RWPE1 (cell line): Measurements from ENCODE around the gene PPP2R2B.
"Not testable (repeated sequence)": the region's sequence is repeated elsewhere in the genome, so short reads cannot be mapped to it uniquely, and the experiment has no call there.

ENCODE experiments used
- CTCF ChIA-PET: fragments of 350-600 bp; sonication (Branson Sonifier 250); formaldehyde crosslinking; extraction: SDS; loops from one replicate; lab custom pipeline; 2021; lab: Yijun Ruan, JAX
- POLR2A ChIA-PET: fragments of 400-600 bp; formaldehyde crosslinking; extraction: SDS; loops from one replicate; lab custom pipeline; 2020; ENCODE audit warnings: antibody characterized with exemption; ENCODE audit not compliant: low non-redundant PET; lab: Yijun Ruan, JAX
- DNase-seq: peaks from one replicate; pipeline ENCODE4 v3.0.0; 2012; ENCODE audit warnings: low spot score
- H3K27ac ChIP-seq: fragments of 450-650 bp; 2 replicates; pipeline ENCODE4 v1.5.1; 2017
- CTCF ChIP-seq: fragments of 450-650 bp; conservative IDR thresholded peaks from 2 replicates; pipeline ENCODE4 v1.5.1; 2017; ENCODE audit warnings: low read depth, mild to moderate bottlenecking

PPP2R2B gene

DNA sequence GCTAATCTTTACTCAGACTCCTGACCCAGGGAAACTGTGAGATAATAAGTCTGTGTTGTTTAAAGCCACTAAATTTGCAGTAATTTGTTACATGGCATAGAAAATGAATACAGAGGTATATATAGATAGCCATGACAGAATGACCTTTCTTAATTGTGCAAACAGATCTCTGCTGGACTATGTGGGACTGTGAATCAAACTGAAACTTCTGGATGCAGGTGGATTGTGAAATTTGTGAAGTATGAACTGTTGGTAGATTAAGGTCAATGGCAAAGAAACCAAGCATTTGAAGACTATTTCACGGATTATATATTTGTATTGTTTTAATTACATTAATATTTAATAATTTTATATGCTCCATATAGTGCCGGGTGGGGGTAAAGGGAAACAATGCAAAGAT, 310.4 kb downstream of the PPP2R2B start:
- CTCF ChIA-PET, result interaction anchor here (0.6 kb wide), 1 partner anchor 380 kb away, joined by 4 read pairs; no protein-coding TSS in a partner anchor
- TF ChIP-seq CTCF, result no peak
- POLR2A ChIA-PET, result no interaction called here
- H3K27ac ChIP-seq, result no peak overlapping the region
- DNase-seq, result no peak

- peak; percentile 49 for TF ChIP-seq CTCF
These were observed 312.7 kb downstream of the PPP2R2B start for GRCh38 chr5:146565764-146566367.

GRCh38 chr5:146564007-146564762, 314.4 kb downstream of the PPP2R2B start:
- no peak overlapping the region for H3K27ac ChIP-seq
- CTCF ChIA-PET, result interaction anchor here (1.6 kb wide), 1 partner anchor 401 kb away, joined by 4 read pairs; no protein-coding TSS in a partner anchor
- POLR2A ChIA-PET, result no interaction called here
- TF ChIP-seq CTCF, result no peak
- DNase-seq, result peak; percentile 23

More at GRCh38 chr5:146565764-146566367, 312.7 kb downstream of the PPP2R2B start:
- ChIA-PET POLR2A (no interaction called here), CTCF (interaction anchor here (0.6 to 2.2 kb wide), 8 partner anchors 18 to 710 kb away, joined by 3 to 7 read pairs (median 4); no protein-coding TSS in a partner anchor)
- H3K27ac ChIP-seq, result no peak overlapping the region
- peak; percentile 88 for DNase-seq

DNA sequence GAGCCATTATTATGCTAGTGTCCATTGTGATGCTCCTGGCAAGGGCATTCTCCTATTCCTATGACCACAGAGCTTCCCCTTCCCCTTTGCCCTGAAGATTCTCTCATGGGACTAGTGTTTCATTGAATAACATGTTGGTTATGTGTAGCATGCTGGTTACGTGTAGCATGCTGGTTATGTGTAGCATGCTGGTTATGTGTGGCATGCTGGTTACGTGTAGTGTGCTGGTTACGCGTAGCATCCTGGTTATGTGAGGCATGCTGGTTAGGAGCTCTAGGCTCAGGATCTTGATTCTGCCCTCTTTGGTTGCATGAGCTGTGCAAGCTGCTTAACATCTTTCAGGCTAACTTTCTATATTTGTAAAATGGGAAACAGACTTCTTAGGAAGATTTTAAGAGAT, 316.1 kb downstream of the PPP2R2B start:
- CTCF ChIA-PET, result interaction anchor here (1.6 kb wide), 1 partner anchor 403 kb away, joined by 4 read pairs; no protein-coding TSS in a partner anchor
- H3K27ac ChIP-seq, result no peak overlapping the region
- POLR2A ChIA-PET, result no interaction called here
- TF ChIP-seq CTCF, result no peak
- DNase-seq, result no peak

DNA sequence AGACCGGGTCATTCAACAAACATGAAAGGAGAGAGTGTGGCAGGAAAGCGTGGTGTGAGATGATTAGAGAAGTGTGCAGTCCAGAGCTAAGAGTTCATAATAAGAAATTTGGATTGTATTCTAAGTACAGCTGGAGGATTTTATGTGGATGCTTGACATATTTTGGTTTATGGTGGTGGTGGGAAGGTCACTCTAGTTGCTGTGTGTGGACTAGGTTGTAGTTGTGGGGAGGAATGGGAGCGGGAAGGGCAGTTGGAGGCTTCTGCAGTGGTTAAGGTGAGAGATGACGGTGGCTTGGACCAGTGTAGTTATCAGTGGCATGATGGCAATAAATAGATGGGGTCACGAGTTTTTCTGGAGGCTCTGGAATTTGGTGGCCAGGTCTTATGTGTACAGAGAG, 316.8 kb downstream of the PPP2R2B start:
- CTCF ChIA-PET, result no interaction called here
- POLR2A ChIA-PET, result no interaction called here
- H3K27ac ChIP-seq, result no peak overlapping the region
- TF ChIP-seq CTCF, result no peak
- DNase-seq, result no peak

- CTCF ChIA-PET, result interaction anchor here (0.6 kb wide), 1 partner anchor 320 kb away, joined by 3 read pairs; no protein-coding TSS in a partner anchor
- no peak for TF ChIP-seq CTCF
- no peak overlapping the region for H3K27ac ChIP-seq
- POLR2A ChIA-PET, result no interaction called here
- DNase-seq, result no peak
These were observed 318.2 kb downstream of the PPP2R2B start for GRCh38 chr5:146560205-146560812.

GRCh38 chr5:146556884-146557283, 321.7 kb downstream of the PPP2R2B start:
- DNase-seq, POLR2A ChIA-PET, CTCF ChIA-PET, H3K27ac ChIP-seq: not testable (repeated sequence)
